SU-DHL-6 (cell line): ENCODE data around the gene SLC6A13.

Source experiments
- H2AFZ ChIP-seq: fragments of 200-600 bp; sonication (generic); 2 replicates; pipeline ENCODE4 v1.6.1; 2014; ENCODE audit warnings: low read depth, mild to moderate bottlenecking, moderate library complexity, mixed read lengths, antibody characterized with exemption, low read length; ENCODE audit not compliant: severe bottlenecking
- H3F3A ChIP-seq: fragments of 200-600 bp; shearing (Covaris generic); 2 replicates; pipeline ENCODE4 v1.6.0; 2016; ENCODE audit warnings: antibody characterized with exemption, mild to moderate bottlenecking; ENCODE audit not compliant: insufficient read depth
- H3K27ac ChIP-seq: fragments of 200-600 bp; sonication (generic); 2 replicates; pipeline ENCODE4 v1.5.1; 2016; ENCODE audit warnings: low read depth, mild to moderate bottlenecking, low read length, moderate library complexity, mixed read lengths
- H3K27me3 ChIP-seq: fragments of 200-600 bp; sonication (generic), shearing (Covaris generic); 2 replicates; pipeline ENCODE4 v1.6.0; 2014; ENCODE audit warnings: mild to moderate bottlenecking, low read length
- H3K36me3 ChIP-seq: fragments of 200-600 bp; sonication (generic); 2 replicates; pipeline ENCODE4 v1.6.1; 2014; ENCODE audit warnings: mild to moderate bottlenecking, low read length, mixed read lengths
- H3K4me2 ChIP-seq: fragments of 300-600, 200-600 bp; shearing (Covaris generic), sonication (generic); 2 replicates; pipeline ENCODE4 v1.6.0; 2014; ENCODE audit warnings: low read length, low read depth, mild to moderate bottlenecking; ENCODE audit not compliant: poor library complexity, severe bottlenecking
- H3K4me3 ChIP-seq: fragments of 200-600 bp; sonication (generic); 2 replicates; pipeline ENCODE4 v1.5.1; 2014; ENCODE audit warnings: antibody characterized with exemption, low read length, mild to moderate bottlenecking, mixed read lengths; ENCODE audit not compliant: insufficient read depth, poor library complexity, severe bottlenecking
- H3K79me2 ChIP-seq: fragments of 200-600 bp; sonication (generic); 2 replicates; pipeline ENCODE4 v1.6.1; 2014; ENCODE audit warnings: mild to moderate bottlenecking, low read length, moderate library complexity; ENCODE audit not compliant: insufficient read depth
- H3K9ac ChIP-seq: fragments of 200-600 bp; sonication (generic); 2 replicates; pipeline ENCODE4 v1.7.0; 2014; ENCODE audit warnings: mild to moderate bottlenecking, low read length
- H3K9me2 ChIP-seq: fragments of 200-600 bp; sonication (generic); replicated peaks from 2 replicates; pipeline ENCODE4 v1.6.1; 2014; ENCODE audit warnings: low read length; ENCODE audit not compliant: insufficient read depth
- H3K9me3 ChIP-seq: fragments of 200-600 bp; sonication (generic); 2 replicates; pipeline ENCODE4 v1.6.1; 2014; ENCODE audit warnings: low read length, mixed read lengths; ENCODE audit not compliant: insufficient read depth
- H4K20me1 ChIP-seq: fragments of 200-600 bp; sonication (generic); 2 replicates; pipeline ENCODE4 v1.6.1; 2014; ENCODE audit warnings: low read depth, mild to moderate bottlenecking, antibody characterized with exemption, low read length, moderate library complexity, mixed read lengths
- CTCF ChIP-seq: fragments of 200-600 bp; sonication (generic); IDR thresholded peaks from one replicate; pipeline ENCODE4 v1.5.1; 2017; ENCODE audit warnings: antibody characterized with exemption, mild to moderate bottlenecking, low read length, moderate library complexity; ENCODE audit not compliant: insufficient read depth, poor library complexity, severe bottlenecking
- EZH2phosphoT487 ChIP-seq: fragments of 200-600 bp; sonication (generic), shearing (Covaris generic); conservative IDR thresholded peaks from 2 replicates; pipeline ENCODE4 v1.6.1; 2018; ENCODE audit warnings: mild to moderate bottlenecking, antibody characterized with exemption, low read length, moderate library complexity, mixed read lengths

The SLC6A13 gene

DNA sequence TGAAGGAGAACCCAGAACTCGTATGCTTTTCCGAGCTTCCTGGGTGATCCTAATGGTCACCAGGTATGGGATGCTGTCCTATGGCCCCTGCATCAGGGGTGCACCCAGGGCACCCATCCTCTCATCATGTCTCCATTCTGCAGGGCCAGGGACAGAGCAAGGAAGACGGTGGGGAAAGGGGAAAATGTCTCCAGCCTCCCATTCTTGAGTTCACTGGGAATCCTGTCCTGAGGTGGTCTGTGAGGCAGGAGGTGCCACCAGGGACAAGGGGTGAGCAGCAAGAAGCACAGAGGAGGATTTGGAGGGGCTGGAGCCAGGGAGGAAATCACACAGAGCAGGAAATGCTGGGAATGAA lies 33.8 kb downstream of the SLC6A13 start:
- Histone ChIP-seq H3K4me2 (no peak overlapping the region), H3K27me3 (no peaks in the 10 kb centered on the region), H4K20me1 (no peaks in the 10 kb centered on the region), H3K9ac (no peak overlapping the region), H3K9me3 (no peaks in the 10 kb centered on the region), H3K36me3 (no peaks in the 10 kb centered on the region), H3K27ac (no peak overlapping the region), H3F3A (no peaks in the 10 kb centered on the region), H2AFZ (no peak overlapping the region), H3K79me2 (no peaks in the 10 kb centered on the region), H3K9me2 (no peaks in the 10 kb centered on the region), H3K4me3 (no peak overlapping the region)
- TF ChIP-seq CTCF (no peak), EZH2phosphoT487 (no peak)

DNA sequence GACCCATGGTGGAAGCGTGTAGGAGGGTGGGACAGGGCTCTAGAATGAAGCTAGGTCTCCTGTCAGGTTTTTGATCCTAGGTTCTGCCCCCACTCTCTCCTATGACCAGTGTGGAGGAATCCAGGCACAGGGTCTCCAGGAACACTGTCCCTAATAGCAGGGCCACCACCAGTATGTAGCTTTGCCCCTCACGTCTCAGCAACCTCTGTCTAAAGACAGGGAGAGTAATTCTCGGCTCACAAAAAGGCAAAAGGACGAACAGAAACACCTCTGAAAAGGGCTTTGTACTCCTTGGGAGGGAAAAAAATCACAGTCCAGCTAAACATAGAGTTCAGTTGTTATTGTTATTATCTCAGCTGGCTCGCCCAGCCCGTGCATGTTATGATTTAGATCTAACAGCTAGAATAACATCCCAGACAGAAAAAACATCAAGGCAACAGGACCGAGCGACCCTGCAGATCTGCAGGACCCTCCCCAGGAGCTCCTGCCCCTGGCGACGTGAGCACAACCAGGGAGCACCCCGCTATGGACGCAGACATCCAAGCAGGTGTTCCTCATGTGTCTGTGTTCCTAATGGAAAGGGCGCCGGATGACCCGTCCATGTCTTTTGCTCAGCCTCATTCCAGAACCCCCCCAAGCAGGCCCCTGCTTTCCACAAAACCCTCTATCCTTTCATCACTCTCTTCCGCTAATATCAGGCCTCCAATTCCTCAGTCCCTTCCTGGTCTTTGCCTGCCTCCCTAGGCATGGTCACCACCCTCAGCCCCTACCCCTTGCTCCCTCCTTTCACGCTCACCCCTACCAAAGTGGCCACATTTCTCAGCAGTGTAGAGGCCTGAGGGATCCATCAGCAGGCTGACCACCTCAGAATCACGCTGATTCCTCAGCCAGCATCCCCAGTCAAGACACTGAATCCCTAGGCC lies 34.5 kb downstream of the SLC6A13 start:
- Histone ChIP-seq H3K79me2 (no peaks in the 10 kb centered on the region), H4K20me1 (no peaks in the 10 kb centered on the region), H3K9me2 (no peaks in the 10 kb centered on the region), H3K9me3 (no peaks in the 10 kb centered on the region), H3K9ac (no peak overlapping the region), H3F3A (no peaks in the 10 kb centered on the region), H3K36me3 (no peaks in the 10 kb centered on the region), H3K27me3 (no peaks in the 10 kb centered on the region), H3K4me2 (no peak overlapping the region), H3K27ac (no peak overlapping the region), H3K4me3 (no peak overlapping the region), H2AFZ (no peak overlapping the region)
- TF ChIP-seq EZH2phosphoT487 (no peak), CTCF (no peak)

DNA sequence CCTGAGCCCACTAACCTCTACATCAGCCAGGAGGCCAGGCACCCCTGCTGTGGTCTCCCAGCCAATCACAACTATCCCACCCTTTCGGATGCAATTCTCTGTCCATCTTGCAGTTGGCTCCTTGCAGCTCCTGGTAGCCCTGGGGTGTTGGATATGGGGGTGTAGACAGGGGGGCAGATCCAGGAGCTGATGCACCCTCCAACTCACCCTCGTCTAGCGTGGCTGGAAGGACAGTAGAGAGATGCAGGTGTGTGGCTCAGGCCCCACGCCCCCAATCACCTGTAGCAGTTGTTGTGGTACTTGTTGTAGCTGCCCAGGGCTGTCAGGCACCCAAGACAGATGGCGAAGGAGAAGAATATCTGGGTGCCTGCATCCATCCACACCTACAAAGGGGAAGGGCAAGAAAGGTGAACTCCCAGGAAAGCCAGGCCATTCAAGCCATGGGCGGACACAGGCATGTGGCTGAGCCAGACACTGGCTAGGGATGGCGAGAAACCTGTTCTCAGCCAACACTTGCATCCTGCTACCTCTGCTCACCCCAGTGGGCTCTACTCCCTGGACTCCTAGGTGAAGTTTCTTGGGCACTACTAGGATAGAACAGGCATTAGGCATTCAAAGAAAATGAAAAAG lies 35.2 kb downstream of the SLC6A13 start:
- Histone ChIP-seq H4K20me1 (no peaks in the 10 kb centered on the region), H3K9me3 (no peaks in the 10 kb centered on the region), H3K9ac (no peak overlapping the region), H3K36me3 (no peaks in the 10 kb centered on the region), H3K4me3 (no peak overlapping the region), H3K79me2 (no peaks in the 10 kb centered on the region), H3K27ac (no peak overlapping the region), H2AFZ (no peak overlapping the region), H3K9me2 (no peaks in the 10 kb centered on the region), H3F3A (no peaks in the 10 kb centered on the region), H3K4me2 (no peak overlapping the region), H3K27me3 (no peaks in the 10 kb centered on the region)
- TF ChIP-seq CTCF = no peak
- TF ChIP-seq EZH2phosphoT487 = no peak
